Activated B cell treated with CpG ODN at 0.5 μM for 24 hours (primary cell): ENCODE measurements around the gene GIMAP1. TPM values are rescaled to one million over a fixed set of nuclear protein-coding genes. Genes with fewer than 3 reads are reported as not detected.

Source experiments
- ATAC-seq: fragments of 200-7000 bp; cut with Tn5 transposase; one replicate; pipeline ENCODE4 v1.10.0; 2021; ENCODE audit warnings: low read depth, mild to moderate bottlenecking, moderate library complexity
- CTCF ChIA-PET: fragments of 350-600 bp; sonication (Branson Sonifier 250); formaldehyde crosslinking; loops from one replicate; lab custom pipeline; 2021; ENCODE audit warnings: antibody characterized with exemption; lab: Charles Lee
- POLR2A ChIA-PET: fragments of 350-600 bp; sonication (Branson Sonifier 250); formaldehyde crosslinking; loops from one replicate; lab custom pipeline; 2021; ENCODE audit warnings: antibody characterized with exemption; lab: Charles Lee
- DNase-seq: peaks from one replicate; pipeline ENCODE4 v3.0.0; 2022
- H3K27ac Mint-ChIP-seq: one replicate; pipeline ENCODE4 v1.8.0; 2020; ENCODE audit warnings: mixed read lengths
- H3K27me3 Mint-ChIP-seq: one replicate; pipeline ENCODE4 v1.8.0; 2021; ENCODE audit warnings: mixed read lengths
- H3K36me3 Mint-ChIP-seq: one replicate; pipeline ENCODE4 v1.8.0; 2021; ENCODE audit warnings: low read depth, mixed read lengths
- H3K4me1 Mint-ChIP-seq: one replicate; pipeline ENCODE4 v1.8.0; 2021; ENCODE audit warnings: mixed read lengths
- H3K4me3 Mint-ChIP-seq: one replicate; pipeline ENCODE4 v1.8.0; 2020; ENCODE audit warnings: mild to moderate bottlenecking, mixed read lengths
- H3K9me3 Mint-ChIP-seq: one replicate; pipeline ENCODE4 v1.8.0; 2020; ENCODE audit warnings: mixed read lengths
- CTCF ChIP-seq: fragments of 200-600 bp; IDR thresholded peaks from one replicate; pipeline ENCODE4 v1.8.0; 2022; ENCODE audit warnings: antibody characterized with exemption, mild to moderate bottlenecking
- intact Hi-C: fragments of 100-400 bp; cut with micrococcal nuclease; formaldehyde crosslinking; loops from one replicate; pipeline ENCODE4 v1.15.1; 2024
- total RNA-seq: library from RNA; stranded (reverse); gene quantifications from 2 replicates; pipeline ENCODE4 v1.2.3, GENCODE V29; 2022

GIMAP1 gene
- total RNA-seq, 1 donor from 2014 or later: 0.89 TPM

- CTCF ChIA-PET: no interaction called here
- Mint-ChIP-seq H3K27me3 (no peaks in the 10 kb centered on the region), H3K9me3 (no peaks in the 10 kb centered on the region), H3K4me3 (no peak overlapping the region), H3K4me1 (peaks cover 17% of the 10 kb centered on the region), H3K27ac (no peak overlapping the region), H3K36me3 (no peaks in the 10 kb centered on the region)
- POLR2A ChIA-PET: no interaction called here
- no peak for ATAC-seq
- TF ChIP-seq CTCF: no peak
- intact Hi-C loops: no loop called here
- no peak for DNase-seq
These were observed 3.0 kb downstream of the GIMAP1 start for GRCh38 chr7:150719436-150719835.

- no peak overlapping the region for H3K4me3 Mint-ChIP-seq
- no peaks in the 10 kb centered on the region for H3K9me3 Mint-ChIP-seq
- ChIA-PET CTCF (no interaction called here), POLR2A (no interaction called here)
- DNase-seq (no peak), ATAC-seq (no peak)
- H3K36me3 Mint-ChIP-seq: no peaks in the 10 kb centered on the region
- H3K4me1 Mint-ChIP-seq: peaks cover 17% of the 10 kb centered on the region
- no peaks in the 10 kb centered on the region for H3K27me3 Mint-ChIP-seq
- H3K27ac Mint-ChIP-seq: no peak overlapping the region
- TF ChIP-seq CTCF: no peak
- intact Hi-C loops: no loop called here
These were observed 3.8 kb downstream of the GIMAP1 start for GRCh38 chr7:150719960-150720891.

GRCh38 chr7:150721970-150722373, 5.6 kb downstream of the GIMAP1 start:
- intact Hi-C loops: no loop called here
- CTCF ChIA-PET: no interaction called here
- H3K4me1 Mint-ChIP-seq: peaks cover 3% of the 10 kb centered on the region
- no peak overlapping the region for H3K4me3 Mint-ChIP-seq
- ATAC-seq (no peak), DNase-seq (no peak)
- no peak for TF ChIP-seq CTCF
- POLR2A ChIA-PET: no interaction called here
- H3K27me3 Mint-ChIP-seq: peaks cover 3% of the 10 kb centered on the region
- peaks cover 4% of the 10 kb centered on the region for H3K9me3 Mint-ChIP-seq
- H3K36me3 Mint-ChIP-seq: no peaks in the 10 kb centered on the region
- H3K27ac Mint-ChIP-seq: no peak overlapping the region

- Mint-ChIP-seq H3K27ac (no peak overlapping the region), H3K4me1 (no peaks in the 10 kb centered on the region), H3K9me3 (peaks cover 5% of the 10 kb centered on the region), H3K27me3 (peaks cover 3% of the 10 kb centered on the region), H3K36me3 (no peaks in the 10 kb centered on the region), H3K4me3 (no peak overlapping the region)
- intact Hi-C loops: no loop called here
- CTCF ChIA-PET: no interaction called here
- POLR2A ChIA-PET: no interaction called here
- no peak for TF ChIP-seq CTCF
- DNase-seq: no peak
- no peak for ATAC-seq
These were observed 6.1 kb downstream of the GIMAP1 start for GRCh38 chr7:150722431-150722931.

- intact Hi-C loops: no loop called here
- ChIA-PET POLR2A (no interaction called here), CTCF (no interaction called here)
- Mint-ChIP-seq H3K27ac (no peak overlapping the region), H3K4me1 (no peaks in the 10 kb centered on the region), H3K27me3 (peaks cover 3% of the 10 kb centered on the region), H3K36me3 (no peaks in the 10 kb centered on the region), H3K9me3 (peaks cover 9% of the 10 kb centered on the region), H3K4me3 (no peak overlapping the region)
- DNase-seq: no peak
- ATAC-seq: no peak
- no peak for TF ChIP-seq CTCF
These were observed 7.1 kb downstream of the GIMAP1 start for GRCh38 chr7:150723467-150723866.
